ENCODE results near the gene TCEAL5. TPM values are rescaled to one million over a fixed set of nuclear protein-coding genes. Genes with fewer than 3 reads are reported as not detected.
"Not testable (repeated sequence)": the region's sequence is repeated elsewhere in the genome, so short reads cannot be mapped to it uniquely, and the experiment has no call there.

Gene TCEAL5, protein sequence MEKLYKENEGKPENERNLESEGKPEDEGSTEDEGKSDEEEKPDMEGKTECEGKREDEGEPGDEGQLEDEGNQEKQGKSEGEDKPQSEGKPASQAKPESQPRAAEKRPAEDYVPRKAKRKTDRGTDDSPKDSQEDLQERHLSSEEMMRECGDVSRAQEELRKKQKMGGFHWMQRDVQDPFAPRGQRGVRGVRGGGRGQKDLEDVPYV
- not detected for total RNA-seq

DNA sequence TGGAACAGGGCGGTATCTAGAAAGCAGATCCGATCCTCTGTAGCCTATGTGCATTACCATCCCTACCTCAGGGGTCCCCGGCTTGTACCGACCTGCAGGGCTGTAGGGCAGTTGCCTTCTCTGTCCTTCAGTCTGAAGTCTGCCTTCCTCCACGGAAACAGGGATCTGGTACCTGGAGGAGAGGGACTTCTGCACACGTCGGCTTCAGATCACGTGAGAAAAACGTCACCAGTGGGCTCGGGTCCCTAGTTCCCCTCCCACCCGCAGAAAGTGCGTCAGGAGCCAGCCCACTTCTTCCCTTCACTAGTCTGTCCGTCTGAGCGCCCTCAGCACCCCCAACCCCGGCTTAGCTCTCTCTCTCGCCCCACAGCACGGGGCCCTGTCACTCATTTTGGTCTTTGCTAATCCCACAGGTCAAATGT is at the start of gene TCEAL5:
TCEAL5 (minus strand) TSS at position 170 of the 422 bp plus-strand sequence. CDS start 2,187 bp downstream, outside the sequence.
- Mint-ChIP-seq H3K4me3 (peak within 1 kb of the TSS; percentile 38), H3K27me3 (ENCODE audit: low read depth) (peaks cover 46% of the 10 kb centered on the region), H3K36me3 (ENCODE audit: insufficient read depth) (no peaks in the 10 kb centered on the region), H3K9me3 (no peaks in the 10 kb centered on the region), H3K4me1 (ENCODE audit: low read depth) (peaks cover 8% of the 10 kb centered on the region)
- DNase-seq: no peak
- peak in 1 of 2 donors; percentile 10 for ATAC-seq

DNA sequence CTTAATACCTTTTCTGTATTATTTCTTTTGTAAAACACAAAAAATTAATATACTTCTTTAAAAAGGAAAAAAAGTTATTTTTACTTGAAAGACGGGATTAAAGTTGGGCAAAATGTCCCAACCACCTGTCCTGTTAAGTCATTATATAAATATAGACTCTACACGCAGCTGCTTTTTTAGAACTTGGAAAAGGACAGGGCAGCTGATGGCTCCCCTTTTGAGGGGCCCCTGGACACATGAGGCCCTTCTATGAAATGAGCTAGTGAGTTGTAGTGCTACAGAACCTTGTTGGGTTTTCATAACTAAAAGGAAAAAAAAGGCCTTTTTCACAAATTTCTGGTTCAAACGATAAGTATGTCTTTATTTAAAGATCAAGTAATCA is 34.8 kb upstream of the TCEAL5 start:
- Mint-ChIP-seq H3K36me3 (ENCODE audit: insufficient read depth) (peaks cover 3% of the 10 kb centered on the region), H3K4me1 (ENCODE audit: low read depth) (peaks cover 4% of the 10 kb centered on the region), H3K9me3 (no peaks in the 10 kb centered on the region), H3K4me3 (peak overlapping the region; percentile 75), H3K27me3 (ENCODE audit: low read depth) (no peaks in the 10 kb centered on the region)
- no peak for ATAC-seq
- no peak for DNase-seq

DNA sequence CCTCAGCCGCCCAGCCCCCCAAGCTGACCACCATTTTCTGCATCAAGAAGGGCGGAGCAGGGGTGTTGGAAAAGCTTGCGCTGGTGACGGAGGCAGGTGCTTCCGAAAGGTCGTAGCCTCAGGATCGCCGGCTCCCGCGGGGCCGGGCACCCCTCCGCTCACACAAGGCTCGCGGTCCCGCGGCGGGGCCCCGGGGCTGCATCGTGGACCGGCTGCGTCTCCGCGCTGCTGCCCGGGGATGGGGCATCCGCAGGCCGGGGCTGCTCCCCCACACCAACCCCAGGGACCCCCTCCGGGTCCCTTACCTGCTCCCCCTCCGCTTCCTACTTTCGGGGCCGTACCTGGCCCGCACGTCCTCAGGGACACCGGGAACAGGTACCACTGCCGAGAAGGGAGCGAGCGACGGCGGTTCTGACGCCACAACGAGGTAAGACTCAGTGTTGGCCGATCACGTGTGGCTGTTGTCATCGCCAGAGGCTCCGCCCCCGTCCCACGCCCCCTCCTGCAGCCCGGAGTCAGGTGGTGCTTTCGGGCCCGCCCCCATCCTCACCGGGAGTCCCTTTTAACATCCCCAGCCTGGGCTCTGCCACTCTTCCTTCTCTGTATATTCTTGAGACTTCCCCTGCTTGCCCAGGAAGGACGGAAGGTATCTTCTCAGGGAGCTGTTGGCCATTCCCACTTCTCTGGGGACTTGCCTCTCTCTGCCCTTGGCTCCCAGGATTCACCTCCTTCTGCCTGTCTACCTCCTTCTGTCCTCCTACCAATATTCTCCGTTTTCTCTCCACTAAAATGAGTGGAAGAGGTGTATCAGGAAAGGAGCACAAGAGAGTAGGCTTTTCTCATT is 34.2 kb upstream of the TCEAL5 start, which contains the start of gene BEX2:
BEX2 (minus strand) TSS at position 436 of the 844 bp plus-strand sequence. CDS start 1,014 bp downstream, outside the sequence.
- Mint-ChIP-seq H3K4me1 (ENCODE audit: low read depth) (peaks cover 4% of the 10 kb centered on the region), H3K36me3 (ENCODE audit: insufficient read depth) (peaks cover 3% of the 10 kb centered on the region), H3K4me3 (peak within 1 kb of the TSS; percentile 75), H3K9me3 (no peaks in the 10 kb centered on the region), H3K27me3 (ENCODE audit: low read depth) (no peaks in the 10 kb centered on the region)
- ATAC-seq: peak; percentile 99 to 100
- DNase-seq: peak; percentile 81

DNA sequence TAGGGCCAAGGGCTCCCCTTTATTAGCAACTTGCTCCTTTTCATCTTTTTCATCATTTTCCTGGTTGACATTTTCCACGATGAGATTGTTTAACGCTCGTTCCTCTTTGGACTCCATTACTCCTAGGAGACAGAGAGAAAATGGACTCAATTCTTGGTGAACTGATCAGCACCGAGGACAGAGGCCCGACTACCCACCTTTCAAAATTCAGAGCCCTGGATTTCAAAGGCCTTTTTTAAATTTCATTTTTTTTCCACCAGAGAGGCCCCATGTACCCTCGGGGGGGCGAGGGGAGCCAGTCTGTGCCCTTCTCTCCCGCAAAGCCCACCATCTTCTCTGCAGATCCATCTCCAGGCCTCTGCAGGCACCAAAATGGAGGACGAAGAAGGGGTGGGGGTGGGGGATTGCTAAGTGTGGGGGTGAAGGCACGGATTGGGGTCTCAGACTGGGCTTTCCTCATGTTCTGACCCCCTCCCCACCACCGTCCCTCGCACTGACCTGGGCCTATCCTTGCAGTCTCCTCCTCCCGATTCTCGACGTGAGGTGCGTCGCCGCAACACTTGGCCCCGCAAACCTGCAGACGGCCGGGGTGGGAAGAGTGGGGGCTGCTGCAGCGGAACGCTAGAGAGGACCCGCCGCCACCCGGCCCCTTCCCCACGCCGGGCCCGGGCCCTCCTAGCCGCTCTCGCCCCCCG is 33.5 kb upstream of the TCEAL5 start:
- Mint-ChIP-seq H3K4me1 (ENCODE audit: low read depth) (peaks cover 5% of the 10 kb centered on the region), H3K9me3 (no peaks in the 10 kb centered on the region), H3K36me3 (ENCODE audit: insufficient read depth) (peaks cover 3% of the 10 kb centered on the region), H3K27me3 (ENCODE audit: low read depth) (no peaks in the 10 kb centered on the region), H3K4me3 (peak overlapping the region; percentile 53)
- DNase-seq (no peak), ATAC-seq (peak; percentile 22 to 36)

DNA sequence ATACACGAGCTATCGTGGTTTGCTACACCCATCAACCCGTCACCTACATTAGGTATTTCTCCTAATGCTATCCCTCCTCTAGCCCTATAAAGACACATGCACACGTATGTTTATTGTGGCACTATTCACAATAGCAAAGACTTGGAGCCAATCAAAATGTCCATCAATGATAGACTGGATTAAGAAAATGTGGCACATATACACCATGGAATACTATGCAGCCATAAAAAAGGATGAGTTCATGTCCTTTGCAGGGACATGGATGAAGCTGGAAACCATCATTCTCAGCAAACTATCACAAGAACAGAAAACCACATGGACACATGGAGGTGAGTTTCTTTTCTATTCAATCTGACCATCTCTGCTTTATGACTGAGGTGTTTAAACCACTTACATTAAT is 29.1 kb upstream of the TCEAL5 start:
- H3K27me3 Mint-ChIP-seq (ENCODE audit: low read depth); H3K36me3 Mint-ChIP-seq (ENCODE audit: insufficient read depth); H3K4me1 Mint-ChIP-seq (ENCODE audit: low read depth); H3K9me3 Mint-ChIP-seq; H3K4me3 Mint-ChIP-seq; ATAC-seq; DNase-seq: not testable (repeated sequence)

DNA sequence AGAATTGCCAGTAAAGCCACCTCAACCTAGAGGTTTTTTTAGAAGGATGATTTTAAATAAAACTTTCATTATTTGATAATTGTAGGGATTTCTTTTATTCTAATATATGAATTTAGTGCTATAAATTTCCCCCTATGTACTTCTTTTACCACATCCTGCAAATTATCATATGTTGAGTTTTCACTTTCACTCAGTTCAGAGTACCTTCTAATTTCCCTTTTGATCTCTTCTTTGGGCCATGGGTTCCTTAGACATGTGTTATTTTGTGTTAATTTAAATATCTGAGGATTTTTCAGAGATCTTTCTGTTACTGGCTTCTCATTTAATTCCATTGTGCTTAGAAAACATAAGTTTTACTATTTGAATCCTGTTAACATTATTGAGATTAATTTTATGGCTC is 28.2 kb upstream of the TCEAL5 start:
- Mint-ChIP-seq H3K36me3 (ENCODE audit: insufficient read depth) (peaks cover 3% of the 10 kb centered on the region), H3K4me1 (ENCODE audit: low read depth) (peaks cover 5% of the 10 kb centered on the region), H3K9me3 (no peaks in the 10 kb centered on the region), H3K4me3 (no peak overlapping the region), H3K27me3 (ENCODE audit: low read depth) (no peaks in the 10 kb centered on the region)
- ATAC-seq (no peak), DNase-seq (no peak)

DNA sequence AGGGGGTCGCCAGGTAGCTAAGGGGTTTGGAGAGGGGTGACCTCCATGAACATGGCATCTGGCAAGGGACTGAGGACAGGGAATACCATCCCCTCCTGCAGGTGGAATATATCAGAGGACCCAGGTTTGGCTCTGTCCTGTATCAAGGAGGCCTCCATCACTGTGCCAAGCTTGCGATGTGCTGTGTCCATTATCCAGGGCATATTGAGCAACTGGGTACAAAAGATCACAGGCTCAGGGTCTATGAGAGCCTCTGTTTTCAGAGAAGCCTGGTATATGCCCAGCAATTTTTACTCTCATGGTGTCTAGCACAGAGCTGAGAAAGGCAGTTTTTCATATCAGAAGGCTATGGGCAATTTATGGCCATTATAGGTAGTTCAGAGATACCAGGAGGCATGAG is 16.6 kb upstream of the TCEAL5 start:
- ATAC-seq (no peak), DNase-seq (no peak)
- H3K27me3 Mint-ChIP-seq (ENCODE audit: low read depth): no peaks in the 10 kb centered on the region
- no peaks in the 10 kb centered on the region for H3K4me1 Mint-ChIP-seq (ENCODE audit: low read depth)
- no peaks in the 10 kb centered on the region for H3K36me3 Mint-ChIP-seq (ENCODE audit: insufficient read depth)
- H3K4me3 Mint-ChIP-seq: no peak overlapping the region
- no peaks in the 10 kb centered on the region for H3K9me3 Mint-ChIP-seq

DNA sequence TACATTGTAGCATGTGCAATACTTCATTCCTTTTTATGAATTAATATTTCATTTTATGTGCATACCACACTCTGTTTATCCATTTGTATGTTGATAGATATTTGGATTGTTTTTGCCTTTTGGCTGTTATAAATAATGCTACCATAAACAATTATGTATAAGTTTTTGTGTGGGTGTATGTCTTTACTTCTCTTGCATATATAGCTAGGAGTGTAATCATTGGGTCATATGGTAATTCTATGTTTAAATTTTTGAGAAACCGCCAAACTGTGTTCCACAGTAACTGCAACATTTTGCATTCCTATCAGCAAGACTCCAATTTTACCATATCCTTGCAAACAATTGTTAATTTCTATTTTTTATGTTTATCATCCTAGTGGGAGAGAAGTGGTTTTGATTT is 3.1 kb upstream of the TCEAL5 start:
- no peak overlapping the region for H3K4me3 Mint-ChIP-seq
- DNase-seq: no peak
- H3K4me1 Mint-ChIP-seq (ENCODE audit: low read depth): peaks cover 8% of the 10 kb centered on the region
- H3K9me3 Mint-ChIP-seq: no peaks in the 10 kb centered on the region
- no peak for ATAC-seq
- no peaks in the 10 kb centered on the region for H3K36me3 Mint-ChIP-seq (ENCODE audit: insufficient read depth)
- H3K27me3 Mint-ChIP-seq (ENCODE audit: low read depth): peaks cover 41% of the 10 kb centered on the region

DNA sequence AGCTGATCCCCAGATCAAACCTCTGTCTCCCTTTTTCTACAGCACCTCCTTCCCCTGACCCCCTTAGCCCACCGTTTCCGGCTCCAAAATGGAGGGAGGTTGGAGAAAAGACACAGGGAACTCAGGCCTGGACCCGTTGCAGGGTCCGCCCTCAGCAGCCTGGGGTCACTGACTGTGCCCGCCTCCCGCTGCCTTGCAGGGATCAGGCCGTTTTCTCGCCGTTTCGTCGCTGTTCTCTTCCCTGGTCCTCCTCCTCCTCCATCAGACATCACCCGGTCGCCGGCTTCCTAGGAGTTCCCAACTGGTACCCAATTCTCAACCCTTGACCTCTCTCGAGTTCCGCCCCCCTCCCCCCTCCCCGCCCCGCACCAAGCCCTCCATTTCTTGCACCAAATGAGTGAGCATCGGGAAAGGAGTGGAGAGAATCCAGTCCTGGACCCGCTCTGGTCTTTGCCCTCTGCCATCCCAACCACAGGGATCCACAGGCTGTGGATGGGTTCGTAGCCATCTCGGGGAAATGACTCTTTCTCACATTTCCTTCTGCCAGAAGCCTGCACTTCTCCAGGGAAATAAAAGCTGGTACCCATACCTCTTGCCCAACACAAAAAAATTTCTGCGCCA is 493 bp downstream of the TCEAL5 start:
- Mint-ChIP-seq H3K36me3 (ENCODE audit: insufficient read depth) (no peaks in the 10 kb centered on the region), H3K9me3 (no peaks in the 10 kb centered on the region), H3K4me1 (ENCODE audit: low read depth) (peaks cover 8% of the 10 kb centered on the region), H3K4me3 (peak overlapping the region; percentile 38), H3K27me3 (ENCODE audit: low read depth) (peaks cover 46% of the 10 kb centered on the region)
- no peak for ATAC-seq
- DNase-seq: no peak

DNA sequence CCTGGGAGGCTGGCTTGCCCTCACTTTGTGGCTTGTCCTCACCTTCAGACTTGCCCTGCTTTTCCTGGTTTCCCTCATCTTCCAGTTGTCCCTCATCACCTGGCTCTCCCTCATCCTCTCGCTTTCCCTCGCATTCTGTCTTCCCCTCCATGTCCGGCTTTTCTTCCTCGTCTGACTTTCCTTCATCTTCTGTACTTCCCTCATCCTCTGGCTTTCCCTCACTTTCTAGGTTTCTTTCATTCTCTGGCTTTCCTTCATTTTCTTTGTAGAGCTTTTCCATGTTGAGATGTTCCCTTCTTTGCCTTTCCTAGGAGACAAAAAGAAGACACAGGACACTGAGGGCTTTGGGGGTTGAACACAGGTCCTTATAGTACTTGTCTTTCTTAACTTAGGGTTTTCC is 2.3 kb downstream of the TCEAL5 start:
- Mint-ChIP-seq H3K4me1 (ENCODE audit: low read depth) (peaks cover 8% of the 10 kb centered on the region), H3K9me3 (no peaks in the 10 kb centered on the region), H3K4me3 (no peak overlapping the region), H3K27me3 (ENCODE audit: low read depth) (peaks cover 43% of the 10 kb centered on the region), H3K36me3 (ENCODE audit: insufficient read depth) (no peaks in the 10 kb centered on the region)
- no peak for DNase-seq
- no peak for ATAC-seq

DNA sequence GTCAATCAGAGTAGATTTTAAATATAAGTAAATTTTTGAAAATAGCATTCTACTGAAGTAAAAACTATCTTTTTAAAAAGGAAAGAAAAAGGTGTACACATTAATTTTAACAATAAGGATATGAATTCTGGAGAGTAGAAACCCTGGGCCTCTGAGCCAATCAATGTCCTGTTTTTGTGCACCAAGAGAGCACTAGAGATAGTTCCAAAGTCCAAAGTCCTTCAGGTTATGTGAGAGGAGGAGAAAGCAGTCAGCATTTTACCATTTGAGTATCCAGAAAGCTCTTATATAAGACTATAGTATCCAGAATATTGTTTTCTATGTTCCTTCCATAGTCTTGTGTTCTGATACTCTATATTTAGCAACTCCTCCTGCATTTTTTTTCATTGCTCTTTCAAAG is 18.3 kb downstream of the TCEAL5 start:
- DNase-seq (no peak), ATAC-seq (no peak)
- Mint-ChIP-seq H3K36me3 (ENCODE audit: insufficient read depth) (peaks cover 5% of the 10 kb centered on the region), H3K4me3 (no peak overlapping the region), H3K9me3 (no peaks in the 10 kb centered on the region), H3K4me1 (ENCODE audit: low read depth) (peaks cover 15% of the 10 kb centered on the region), H3K27me3 (ENCODE audit: low read depth) (no peaks in the 10 kb centered on the region)

DNA sequence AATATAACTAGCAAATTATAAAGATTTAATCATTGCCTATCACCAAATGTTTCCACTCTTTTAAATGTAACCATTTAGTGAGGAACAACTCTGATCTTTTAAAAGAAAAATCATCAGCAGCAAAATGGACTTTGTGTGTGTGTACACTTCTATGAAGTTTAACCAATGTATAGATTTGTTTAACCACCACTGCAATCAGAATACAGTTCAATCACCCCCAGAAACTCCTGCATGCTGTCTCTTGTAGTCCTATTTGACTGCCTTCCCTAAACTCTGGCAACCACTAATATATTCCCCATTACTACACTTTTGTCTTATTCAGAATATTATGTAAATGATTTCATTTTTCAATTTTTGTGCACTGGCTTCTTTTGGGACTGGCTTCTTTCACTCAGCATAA is 19.9 kb downstream of the TCEAL5 start:
- no peak for ATAC-seq
- H3K4me3 Mint-ChIP-seq: no peak overlapping the region
- no peaks in the 10 kb centered on the region for H3K27me3 Mint-ChIP-seq (ENCODE audit: low read depth)

DNA sequence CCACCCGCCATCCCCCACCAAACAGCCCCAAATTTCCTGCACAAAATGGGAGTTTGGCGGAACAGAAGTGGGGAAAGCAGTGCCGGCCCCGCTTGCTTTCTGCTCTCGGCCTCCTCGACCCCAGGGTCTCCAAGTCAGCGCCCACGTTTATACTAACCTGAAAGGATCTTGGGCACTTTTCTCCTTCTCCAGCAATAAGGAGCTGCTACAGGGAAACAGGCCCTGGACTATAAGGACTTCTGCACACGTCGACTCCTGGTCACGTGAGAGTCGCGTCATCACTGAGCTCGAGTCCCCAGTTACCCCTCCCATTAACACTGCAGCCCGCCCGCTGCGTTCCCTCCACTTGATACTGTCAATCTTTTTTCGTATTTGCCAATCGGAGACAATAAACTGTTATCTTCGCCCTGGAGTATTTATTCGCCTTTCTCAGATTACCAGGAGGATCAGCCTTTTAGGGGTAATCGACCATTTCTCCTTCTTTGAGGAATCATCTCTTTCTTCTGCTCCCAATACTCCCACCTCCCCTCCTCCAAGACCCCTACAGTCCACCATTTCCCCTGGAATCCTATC is 21.5 kb downstream of the TCEAL5 start, which contains the start of gene TCEAL8:
TCEAL8 (minus strand) TSS at position 235 of the 573 bp plus-strand sequence. CDS start 1,176 bp downstream, outside the sequence.
- H3K4me3 Mint-ChIP-seq: peak within 1 kb of the TSS; percentile 96
- peaks cover 8% of the 10 kb centered on the region for H3K36me3 Mint-ChIP-seq (ENCODE audit: insufficient read depth)
- peaks cover 15% of the 10 kb centered on the region for H3K4me1 Mint-ChIP-seq (ENCODE audit: low read depth)
- no peaks in the 10 kb centered on the region for H3K27me3 Mint-ChIP-seq (ENCODE audit: low read depth)
- DNase-seq (peak; percentile 45), ATAC-seq (peak; percentile 92 to 97)
- H3K9me3 Mint-ChIP-seq: no peaks in the 10 kb centered on the region

More for the DNA sequence above, 19.9 kb downstream of the TCEAL5 start:
- DNase-seq: no peak
- Mint-ChIP-seq H3K36me3 (ENCODE audit: insufficient read depth) (peaks cover 8% of the 10 kb centered on the region), H3K9me3 (no peaks in the 10 kb centered on the region), H3K4me1 (ENCODE audit: low read depth) (peaks cover 15% of the 10 kb centered on the region)
